ENCODE data around the gene RABGAP1L.

Gene RABGAP1L

GRCh38 chr1:174902531-174903099 lies 743.3 kb downstream of the RABGAP1L start:
- H3K27me3 ChIP-seq = no peaks in the 10 kb centered on the region
- no peak overlapping the region for H3K4me3 ChIP-seq (ENCODE audit: low read depth, low read length)
- no peak for TF ChIP-seq CTCF (IDR thresholded peaks at IDR 0.05; ENCODE audit: low read depth, low read length)
- no peaks in the 10 kb centered on the region for H3K36me3 ChIP-seq
- no peaks in the 10 kb centered on the region for H3K9me3 ChIP-seq
- DNase-seq = no peak
- H3K4me1 ChIP-seq = no peaks in the 10 kb centered on the region

- Histone ChIP-seq H3K4me3 (ENCODE audit: low read depth, low read length) (no peak overlapping the region), H3K4me1 (no peaks in the 10 kb centered on the region), H3K9me3 (no peaks in the 10 kb centered on the region), H3K36me3 (no peaks in the 10 kb centered on the region), H3K27me3 (no peaks in the 10 kb centered on the region)
- DNase-seq = no peak
- no peak for TF ChIP-seq CTCF (IDR thresholded peaks at IDR 0.05; ENCODE audit: low read depth, low read length)
Measured at GRCh38 chr1:174911606-174912005, 752.3 kb downstream of the RABGAP1L start.

GRCh38 chr1:174912264-174912663 lies 752.9 kb downstream of the RABGAP1L start:
- H3K4me3 ChIP-seq (ENCODE audit: low read depth, low read length) = no peak overlapping the region
- H3K4me1 ChIP-seq = no peaks in the 10 kb centered on the region
- TF ChIP-seq CTCF (IDR thresholded peaks at IDR 0.05; ENCODE audit: low read depth, low read length) = no peak
- no peaks in the 10 kb centered on the region for H3K36me3 ChIP-seq
- H3K27me3 ChIP-seq = no peaks in the 10 kb centered on the region
- no peak for DNase-seq
- no peaks in the 10 kb centered on the region for H3K9me3 ChIP-seq

GRCh38 chr1:174913225-174913903 lies 754.0 kb downstream of the RABGAP1L start:
- DNase-seq = no peak
- H3K9me3 ChIP-seq = no peaks in the 10 kb centered on the region
- no peaks in the 10 kb centered on the region for H3K4me1 ChIP-seq
- H3K4me3 ChIP-seq (ENCODE audit: low read depth, low read length) = no peak overlapping the region
- no peaks in the 10 kb centered on the region for H3K27me3 ChIP-seq
- no peak for TF ChIP-seq CTCF (IDR thresholded peaks at IDR 0.05; ENCODE audit: low read depth, low read length)
- no peaks in the 10 kb centered on the region for H3K36me3 ChIP-seq

GRCh38 chr1:174914991-174915390 lies 755.7 kb downstream of the RABGAP1L start:
- no peak for DNase-seq
- Histone ChIP-seq H3K9me3 (no peaks in the 10 kb centered on the region), H3K4me1 (no peaks in the 10 kb centered on the region), H3K4me3 (ENCODE audit: low read depth, low read length) (no peak overlapping the region), H3K27me3 (no peaks in the 10 kb centered on the region), H3K36me3 (no peaks in the 10 kb centered on the region)
- no peak for TF ChIP-seq CTCF (IDR thresholded peaks at IDR 0.05; ENCODE audit: low read depth, low read length)

- Histone ChIP-seq H3K36me3 (no peaks in the 10 kb centered on the region), H3K27me3 (no peaks in the 10 kb centered on the region), H3K4me3 (ENCODE audit: low read depth, low read length) (no peak overlapping the region), H3K4me1 (no peaks in the 10 kb centered on the region), H3K9me3 (no peaks in the 10 kb centered on the region)
- TF ChIP-seq CTCF (IDR thresholded peaks at IDR 0.05; ENCODE audit: low read depth, low read length) = no peak
- no peak for DNase-seq
Measured at GRCh38 chr1:174916846-174917245, 757.5 kb downstream of the RABGAP1L start.

Data from BE2C (cell line).